DOHH2 (cell line): ENCODE data around the gene WBP4.

ENCODE experiments used
- H3F3A ChIP-seq: fragments of 200-600 bp; sonication (generic), shearing (Covaris generic); 2 replicates; pipeline ENCODE4 v1.6.0; 2016; ENCODE audit warnings: antibody characterized with exemption, mild to moderate bottlenecking; ENCODE audit not compliant: control insufficient read depth, insufficient read depth
- H3K27ac ChIP-seq: fragments of 200-600 bp; sonication (generic); 2 replicates; pipeline ENCODE4 v1.5.1; 2014; ENCODE audit warnings: low read depth, mild to moderate bottlenecking, low read length, moderate library complexity
- H3K27me3 ChIP-seq: fragments of 200-600 bp; sonication (generic); 2 replicates; pipeline ENCODE4 v1.6.1; 2014; ENCODE audit warnings: mild to moderate bottlenecking, low read length, mixed read lengths; ENCODE audit not compliant: control insufficient read depth
- H3K36me3 ChIP-seq: fragments of 200-600 bp; sonication (generic); 2 replicates; pipeline ENCODE4 v1.6.1; 2014; ENCODE audit warnings: mild to moderate bottlenecking, low read length, moderate library complexity, mixed read lengths; ENCODE audit not compliant: control insufficient read depth
- H3K4me1 ChIP-seq: fragments of 200-600 bp; sonication (generic); 2 replicates; pipeline ENCODE4 v1.6.1; 2014; ENCODE audit warnings: mild to moderate bottlenecking, low read length, mixed read lengths; ENCODE audit not compliant: control insufficient read depth
- H3K4me2 ChIP-seq: fragments of 200-600 bp; sonication (generic); 2 replicates; pipeline ENCODE4 v1.6.0; 2014; ENCODE audit warnings: mild to moderate bottlenecking, low read length, moderate library complexity
- H3K4me3 ChIP-seq: fragments of 200-600 bp; sonication (generic); 2 replicates; pipeline ENCODE4 v1.5.1; 2014; ENCODE audit warnings: mild to moderate bottlenecking, low read length, mixed read lengths
- H3K79me2 ChIP-seq: fragments of 200-600 bp; sonication (generic); 2 replicates; pipeline ENCODE4 v1.6.1; 2014; ENCODE audit warnings: mild to moderate bottlenecking, low read length, mixed read lengths; ENCODE audit not compliant: control insufficient read depth
- H3K9me2 ChIP-seq: fragments of 200-600 bp; sonication (generic); replicated peaks from 2 replicates; pipeline ENCODE4 v1.6.1; 2014; ENCODE audit warnings: mild to moderate bottlenecking, low read length, mixed read lengths; ENCODE audit not compliant: control insufficient read depth
- H3K9me3 ChIP-seq: fragments of 200-600 bp; sonication (generic); 2 replicates; pipeline ENCODE4 v1.6.1; 2014; ENCODE audit warnings: antibody characterized with exemption, low read length, mixed read lengths; ENCODE audit not compliant: control insufficient read depth, insufficient read depth
- H4K20me1 ChIP-seq: fragments of 200-600 bp; sonication (generic); 2 replicates; pipeline ENCODE4 v1.6.0; 2014; ENCODE audit warnings: low read depth, mild to moderate bottlenecking, antibody characterized with exemption, low read length, moderate library complexity; ENCODE audit not compliant: control insufficient read depth, insufficient read depth
- CTCF ChIP-seq: fragments of 200-600 bp; sonication (generic); IDR thresholded peaks from one replicate; pipeline ENCODE4 v1.5.1; 2014; ENCODE audit warnings: antibody characterized with exemption, mild to moderate bottlenecking, low read depth, low read length; ENCODE audit not compliant: poor library complexity, severe bottlenecking
- EZH2phosphoT487 ChIP-seq: fragments of 200-600 bp; sonication (generic); IDR thresholded peaks from 2 replicates; pipeline ENCODE4 v1.6.1; 2017; ENCODE audit warnings: borderline replicate concordance, mild to moderate bottlenecking, antibody characterized with exemption, low read length, moderate library complexity, mixed read lengths

The WBP4 gene

GRCh38 chr13:41059456-41060081 is 1.7 kb upstream of the WBP4 start:
- peaks cover 61% of the 10 kb centered on the region for H3K4me1 ChIP-seq
- 0 out of 2 replicates have a peak, but pooled peaks cover 3% of the 10 kb centered on the region for H3F3A ChIP-seq
- no peaks in the 10 kb centered on the region for H4K20me1 ChIP-seq
- no peaks in the 10 kb centered on the region for H3K9me2 ChIP-seq
- peak overlapping the region; percentile 79 for H3K27ac ChIP-seq
- H3K4me3 ChIP-seq = peak overlapping the region; percentile 91
- H3K79me2 ChIP-seq = peaks cover 94% of the 10 kb centered on the region
- no peaks in the 10 kb centered on the region for H3K27me3 ChIP-seq
- peaks cover 15% of the 10 kb centered on the region for H3K36me3 ChIP-seq
- H3K4me2 ChIP-seq = peak overlapping the region; percentile 83
- no peak for TF ChIP-seq CTCF
- no peak for TF ChIP-seq EZH2phosphoT487
- no peaks in the 10 kb centered on the region for H3K9me3 ChIP-seq

- Histone ChIP-seq H3K79me2 (peaks cover 88% of the 10 kb centered on the region), H3K4me2 (peak overlapping the region; percentile 83), H3K9me2 (no peaks in the 10 kb centered on the region), H3K27ac (peak overlapping the region; percentile 79), H3K4me1 (peaks cover 54% of the 10 kb centered on the region), H3K9me3 (no peaks in the 10 kb centered on the region), H3K4me3 (peak overlapping the region; percentile 91), H3F3A (0 out of 2 replicates have a peak, but pooled peaks cover 3% of the 10 kb centered on the region), H3K27me3 (no peaks in the 10 kb centered on the region), H3K36me3 (peaks cover 19% of the 10 kb centered on the region), H4K20me1 (no peaks in the 10 kb centered on the region)
- TF ChIP-seq CTCF (peak; percentile 63), EZH2phosphoT487 (no peak)
Measured at GRCh38 chr13:41060082-41060723, 1.1 kb upstream of the WBP4 start.

- no peak for TF ChIP-seq CTCF
- TF ChIP-seq EZH2phosphoT487 = no peak
- Histone ChIP-seq H3K4me1 (peaks cover 49% of the 10 kb centered on the region), H3F3A (0 out of 2 replicates have a peak, but pooled peaks cover 3% of the 10 kb centered on the region), H3K9me2 (no peaks in the 10 kb centered on the region), H3K27me3 (no peaks in the 10 kb centered on the region), H3K9me3 (no peaks in the 10 kb centered on the region), H3K4me2 (peak overlapping the region; percentile 83), H3K4me3 (peak overlapping the region; percentile 91), H3K27ac (peak overlapping the region; percentile 79), H3K36me3 (peaks cover 24% of the 10 kb centered on the region), H3K79me2 (peaks cover 83% of the 10 kb centered on the region), H4K20me1 (no peaks in the 10 kb centered on the region)
Measured at GRCh38 chr13:41060724-41061074, 610 bp upstream of the WBP4 start.
